ENCODE data around the gene PPP1R1C. TPM values are rescaled to one million over a fixed set of nuclear protein-coding genes. Genes with fewer than 3 reads are reported as not detected.

Gene PPP1R1C
- total RNA-seq, 1 donor from 2014 or later: 0.50 TPM

DNA sequence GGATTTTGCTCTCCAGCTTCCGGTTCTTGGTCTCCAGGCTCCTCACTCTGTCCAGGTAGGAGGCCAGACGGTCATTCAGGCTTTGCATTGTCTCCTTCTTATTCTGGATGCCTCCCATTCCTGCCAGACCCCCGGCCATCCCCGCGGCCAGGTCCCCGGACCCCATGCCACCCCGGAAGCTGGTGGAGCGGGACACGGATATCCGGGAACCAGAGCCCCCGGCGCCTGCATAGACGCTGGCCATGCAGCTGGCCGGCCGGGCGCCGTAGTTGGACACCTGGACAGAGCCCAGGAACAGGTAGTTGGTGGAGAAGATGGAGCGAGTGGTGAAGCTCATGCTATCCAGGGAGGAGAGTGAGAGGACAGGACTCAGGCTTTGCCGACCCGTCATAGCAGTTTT, 23.5 kb upstream of the PPP1R1C start:
- Mint-ChIP-seq H3K36me3 (ENCODE audit: low read depth, unreplicated experiment) (peaks cover 2% of the 10 kb centered on the region), H3K4me1 (ENCODE audit: low read depth, unreplicated experiment) (no peaks in the 10 kb centered on the region), H3K9me3 (ENCODE audit: unreplicated experiment) (no peaks in the 10 kb centered on the region), H3K27ac (ENCODE audit: unreplicated experiment) (no peak overlapping the region), H3K27me3 (ENCODE audit: low read depth, unreplicated experiment) (no peaks in the 10 kb centered on the region), H3K4me3 (ENCODE audit: unreplicated experiment) (no peak overlapping the region)
- Histone ChIP-seq H3K9ac (ENCODE audit: low read length) (no peak overlapping the region), H4K20me1 (ENCODE audit: insufficient read depth, low read length) (no peaks in the 10 kb centered on the region), H3K27ac (ENCODE audit: low read depth, low read length) (no peak overlapping the region), H3K36me3 (ENCODE audit: insufficient read depth, low read length) (no peaks in the 10 kb centered on the region), H3K27me3 (ENCODE audit: insufficient read depth, low read length) (no peaks in the 10 kb centered on the region), H3K4me2 (ENCODE audit: low read length) (no peak overlapping the region), H2AFZ (ENCODE audit: low read depth, low read length) (no peak overlapping the region), H3K4me3 (ENCODE audit: insufficient read depth, low read depth, low read length) (no peak overlapping the region), H3K9me3 (ENCODE audit: insufficient read depth, low read depth, low read length) (no peaks in the 10 kb centered on the region), H3K79me2 (ENCODE audit: insufficient read depth, low read length) (no peaks in the 10 kb centered on the region), H3K4me1 (ENCODE audit: insufficient read depth, low read length) (no peaks in the 10 kb centered on the region)
- TF ChIP-seq, protein P1, sequence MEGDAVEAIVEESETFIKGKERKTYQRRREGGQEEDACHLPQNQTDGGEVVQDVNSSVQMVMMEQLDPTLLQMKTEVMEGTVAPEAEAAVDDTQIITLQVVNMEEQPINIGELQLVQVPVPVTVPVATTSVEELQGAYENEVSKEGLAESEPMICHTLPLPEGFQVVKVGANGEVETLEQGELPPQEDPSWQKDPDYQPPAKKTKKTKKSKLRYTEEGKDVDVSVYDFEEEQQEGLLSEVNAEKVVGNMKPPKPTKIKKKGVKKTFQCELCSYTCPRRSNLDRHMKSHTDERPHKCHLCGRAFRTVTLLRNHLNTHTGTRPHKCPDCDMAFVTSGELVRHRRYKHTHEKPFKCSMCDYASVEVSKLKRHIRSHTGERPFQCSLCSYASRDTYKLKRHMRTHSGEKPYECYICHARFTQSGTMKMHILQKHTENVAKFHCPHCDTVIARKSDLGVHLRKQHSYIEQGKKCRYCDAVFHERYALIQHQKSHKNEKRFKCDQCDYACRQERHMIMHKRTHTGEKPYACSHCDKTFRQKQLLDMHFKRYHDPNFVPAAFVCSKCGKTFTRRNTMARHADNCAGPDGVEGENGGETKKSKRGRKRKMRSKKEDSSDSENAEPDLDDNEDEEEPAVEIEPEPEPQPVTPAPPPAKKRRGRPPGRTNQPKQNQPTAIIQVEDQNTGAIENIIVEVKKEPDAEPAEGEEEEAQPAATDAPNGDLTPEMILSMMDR (IDR thresholded peaks at IDR 0.05; ENCODE audit: insufficient read depth, low read depth, low read length): no peak
- TF ChIP-seq EZH2 (IDR thresholded peaks at IDR 0.05; ENCODE audit: insufficient read depth, low read length): no peak
- FAIRE-seq (no peak), DNase-seq (ENCODE audit: low read depth) (no peak)

DNA sequence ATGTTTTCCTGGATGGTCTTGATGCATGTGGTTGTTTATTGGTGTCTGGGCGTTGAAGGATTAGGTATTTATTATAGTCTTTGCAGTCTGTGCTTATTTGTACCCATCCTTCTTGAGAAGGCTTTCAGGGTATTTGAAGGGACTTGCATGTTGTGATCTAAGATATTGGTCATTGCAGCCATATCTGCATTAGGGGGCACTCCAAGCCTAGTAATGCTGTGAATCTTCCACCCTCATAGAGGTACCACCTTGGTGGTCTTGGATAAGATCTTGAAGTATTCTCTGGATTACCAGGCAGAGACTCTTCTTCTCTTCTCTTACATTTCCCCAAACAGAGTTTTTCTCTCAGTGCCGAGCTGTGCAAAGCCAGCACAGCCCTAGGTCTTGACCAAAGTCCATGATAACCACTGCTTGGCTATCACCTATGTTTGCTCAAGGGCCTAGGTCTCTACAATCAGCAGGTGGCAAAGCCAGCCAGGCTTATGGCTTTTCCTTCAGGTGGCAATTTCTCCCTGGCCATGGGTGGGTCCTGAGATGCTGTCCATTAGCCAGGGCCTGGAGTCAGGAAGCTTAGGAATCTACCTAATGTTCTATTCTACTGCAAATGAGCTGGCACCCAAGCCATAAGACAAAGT, 15.4 kb upstream of the PPP1R1C start:
- H3K4me2 ChIP-seq (ENCODE audit: low read length): no peak overlapping the region
- no peak overlapping the region for H2AFZ ChIP-seq (ENCODE audit: low read depth, low read length)
- Mint-ChIP-seq H3K36me3 (ENCODE audit: low read depth, unreplicated experiment) (no peaks in the 10 kb centered on the region), H3K4me1 (ENCODE audit: low read depth, unreplicated experiment) (no peaks in the 10 kb centered on the region), H3K27me3 (ENCODE audit: low read depth, unreplicated experiment) (no peaks in the 10 kb centered on the region), H3K27ac (ENCODE audit: unreplicated experiment) (no peak overlapping the region), H3K4me3 (ENCODE audit: unreplicated experiment) (no peak overlapping the region), H3K9me3 (ENCODE audit: unreplicated experiment) (peaks cover 7% of the 10 kb centered on the region)
- no peak overlapping the region for H3K4me3 ChIP-seq (ENCODE audit: insufficient read depth, low read depth, low read length)
- no peak for FAIRE-seq
- no peaks in the 10 kb centered on the region for H3K79me2 ChIP-seq (ENCODE audit: insufficient read depth, low read length)
- TF ChIP-seq, protein P1 (IDR thresholded peaks at IDR 0.05; ENCODE audit: insufficient read depth, low read depth, low read length): no peak
- TF ChIP-seq EZH2 (IDR thresholded peaks at IDR 0.05; ENCODE audit: insufficient read depth, low read length): no peak
- H3K36me3 ChIP-seq (ENCODE audit: insufficient read depth, low read length): no peaks in the 10 kb centered on the region
- no peak overlapping the region for H3K9ac ChIP-seq (ENCODE audit: low read length)
- H3K9me3 ChIP-seq (ENCODE audit: insufficient read depth, low read depth, low read length): no peaks in the 10 kb centered on the region
- H3K27ac ChIP-seq (ENCODE audit: low read depth, low read length): no peak overlapping the region
- no peaks in the 10 kb centered on the region for H3K4me1 ChIP-seq (ENCODE audit: insufficient read depth, low read length)
- no peak for DNase-seq (ENCODE audit: low read depth)
- H3K27me3 ChIP-seq (ENCODE audit: insufficient read depth, low read length): no peaks in the 10 kb centered on the region
- no peaks in the 10 kb centered on the region for H4K20me1 ChIP-seq (ENCODE audit: insufficient read depth, low read length)

DNA sequence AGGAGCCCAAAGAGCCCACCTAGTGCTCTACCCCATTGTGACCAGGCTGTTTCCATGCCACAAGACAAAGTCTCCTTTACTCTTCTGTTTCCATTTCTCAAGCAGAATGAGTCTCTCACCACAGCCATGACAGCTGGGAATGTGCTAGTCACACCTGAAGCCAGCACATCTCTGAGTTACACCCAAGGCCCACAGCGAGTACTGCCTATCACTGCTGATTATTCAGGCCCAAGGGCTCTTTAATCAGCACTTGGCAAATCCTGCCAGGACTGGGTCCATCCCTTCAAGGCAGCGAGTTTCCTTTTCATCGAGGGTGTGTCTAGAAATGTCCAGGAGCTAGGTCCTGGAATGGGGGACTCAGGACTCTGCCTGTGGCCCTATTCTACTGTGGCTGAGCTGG, 14.6 kb upstream of the PPP1R1C start:
- H3K4me1 Mint-ChIP-seq (ENCODE audit: low read depth, unreplicated experiment): no peaks in the 10 kb centered on the region
- Histone ChIP-seq H3K27me3 (ENCODE audit: insufficient read depth, low read length) (no peaks in the 10 kb centered on the region), H3K27ac (ENCODE audit: low read depth, low read length) (no peak overlapping the region), H3K9me3 (ENCODE audit: insufficient read depth, low read depth, low read length) (no peaks in the 10 kb centered on the region), H3K4me2 (ENCODE audit: low read length) (no peak overlapping the region), H3K4me3 (ENCODE audit: insufficient read depth, low read depth, low read length) (no peak overlapping the region), H2AFZ (ENCODE audit: low read depth, low read length) (no peak overlapping the region), H3K79me2 (ENCODE audit: insufficient read depth, low read length) (no peaks in the 10 kb centered on the region), H3K9ac (ENCODE audit: low read length) (no peak overlapping the region), H3K36me3 (ENCODE audit: insufficient read depth, low read length) (no peaks in the 10 kb centered on the region), H4K20me1 (ENCODE audit: insufficient read depth, low read length) (no peaks in the 10 kb centered on the region), H3K4me1 (ENCODE audit: insufficient read depth, low read length) (no peaks in the 10 kb centered on the region)
- H3K9me3 Mint-ChIP-seq (ENCODE audit: unreplicated experiment): peaks cover 7% of the 10 kb centered on the region
- no peak overlapping the region for H3K4me3 Mint-ChIP-seq (ENCODE audit: unreplicated experiment)
- H3K27me3 Mint-ChIP-seq (ENCODE audit: low read depth, unreplicated experiment): no peaks in the 10 kb centered on the region
- no peaks in the 10 kb centered on the region for H3K36me3 Mint-ChIP-seq (ENCODE audit: low read depth, unreplicated experiment)
- no peak for TF ChIP-seq EZH2 (IDR thresholded peaks at IDR 0.05; ENCODE audit: insufficient read depth, low read length)
- TF ChIP-seq, protein P1 (IDR thresholded peaks at IDR 0.05; ENCODE audit: insufficient read depth, low read depth, low read length): no peak
- FAIRE-seq (no peak), DNase-seq (ENCODE audit: low read depth) (no peak)
- no peak overlapping the region for H3K27ac Mint-ChIP-seq (ENCODE audit: unreplicated experiment)
